NB4 (cell line): Measurements from ENCODE around the gene ATG13.

Experiments
- MYC ChIP-seq: IDR thresholded peaks from 2 replicates; pipeline ENCODE4 v1.6.1; 2011; ENCODE audit warnings: low read depth, low read length
- POLR2A ChIP-seq: IDR thresholded peaks from 2 replicates; pipeline ENCODE4 v1.6.1; 2011; ENCODE audit warnings: mild to moderate bottlenecking; ENCODE audit not compliant: insufficient read length; ENCODE audit errors: extremely low read depth
- TF ChIP-seq, protein P1 (sequence below): IDR thresholded peaks from one replicate; pipeline ENCODE4 v1.5.1; 2012; ENCODE audit warnings: low read depth, low read length

DNA sequence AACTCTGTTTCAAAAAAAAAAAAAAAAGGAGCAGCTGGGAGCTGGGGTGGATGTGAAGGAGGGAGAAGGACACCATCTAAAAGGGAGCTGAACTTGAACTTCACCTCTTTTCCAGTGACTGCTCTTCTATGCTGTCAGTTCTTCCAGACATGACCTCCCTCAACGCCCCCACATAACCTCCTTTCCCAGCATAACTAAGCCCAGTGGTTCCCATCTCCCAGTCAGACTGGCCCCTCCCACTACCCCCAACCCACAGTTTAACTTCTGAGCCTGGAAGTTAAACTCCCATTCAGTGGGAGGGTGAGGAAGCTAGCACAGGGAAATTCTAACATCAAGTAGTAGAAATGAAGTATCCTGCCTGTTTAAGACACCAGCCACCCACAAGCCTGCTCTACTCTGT lies 81.2 kb downstream of the ATG13 start:
- TF ChIP-seq, protein P1, sequence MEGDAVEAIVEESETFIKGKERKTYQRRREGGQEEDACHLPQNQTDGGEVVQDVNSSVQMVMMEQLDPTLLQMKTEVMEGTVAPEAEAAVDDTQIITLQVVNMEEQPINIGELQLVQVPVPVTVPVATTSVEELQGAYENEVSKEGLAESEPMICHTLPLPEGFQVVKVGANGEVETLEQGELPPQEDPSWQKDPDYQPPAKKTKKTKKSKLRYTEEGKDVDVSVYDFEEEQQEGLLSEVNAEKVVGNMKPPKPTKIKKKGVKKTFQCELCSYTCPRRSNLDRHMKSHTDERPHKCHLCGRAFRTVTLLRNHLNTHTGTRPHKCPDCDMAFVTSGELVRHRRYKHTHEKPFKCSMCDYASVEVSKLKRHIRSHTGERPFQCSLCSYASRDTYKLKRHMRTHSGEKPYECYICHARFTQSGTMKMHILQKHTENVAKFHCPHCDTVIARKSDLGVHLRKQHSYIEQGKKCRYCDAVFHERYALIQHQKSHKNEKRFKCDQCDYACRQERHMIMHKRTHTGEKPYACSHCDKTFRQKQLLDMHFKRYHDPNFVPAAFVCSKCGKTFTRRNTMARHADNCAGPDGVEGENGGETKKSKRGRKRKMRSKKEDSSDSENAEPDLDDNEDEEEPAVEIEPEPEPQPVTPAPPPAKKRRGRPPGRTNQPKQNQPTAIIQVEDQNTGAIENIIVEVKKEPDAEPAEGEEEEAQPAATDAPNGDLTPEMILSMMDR = no peak
- TF ChIP-seq POLR2A = no peak
- TF ChIP-seq MYC = no peak
